Measurements from ENCODE around the gene TNRC18. TPM values are rescaled to one million over a fixed set of nuclear protein-coding genes. Genes with fewer than 3 reads are reported as not detected.

TNRC18 gene
- total RNA-seq, 2 experiments from 2014 or later: 12.2 to 64.2 TPM

- no peak for DNase-seq (ENCODE audit: low spot score)
- Histone ChIP-seq H3K9me2 (ENCODE audit: insufficient read depth, low read length) (no peaks in the 10 kb centered on the region), H3K4me2 (ENCODE audit: low read length) (no peak overlapping the region), H3K36me3 (ENCODE audit: insufficient read depth, low read length) (peaks cover 19% of the 10 kb centered on the region), H3K27ac (ENCODE audit: low read depth, low read length, poor library complexity, severe bottlenecking) (no peak overlapping the region), H3K79me2 (ENCODE audit: insufficient read depth, low read depth, low read length) (no peaks in the 10 kb centered on the region), H3K4me1 (ENCODE audit: insufficient read depth, low read length, poor library complexity, severe bottlenecking) (no peaks in the 10 kb centered on the region), H4K20me1 (ENCODE audit: insufficient read depth, low read length) (no peaks in the 10 kb centered on the region; the same call in 1 of the 2 replicates), H3K4me3 (ENCODE audit: low read depth, low read length, poor library complexity, severe bottlenecking) (no peak overlapping the region), H2AFZ (ENCODE audit: low read length) (no peak overlapping the region), H3K9me3 (ENCODE audit: low read length) (no peaks in the 10 kb centered on the region)
- no peak for TF ChIP-seq EZH2phosphoT487 (IDR thresholded peaks at IDR 0.05; ENCODE audit: borderline replicate concordance, low read depth, low read length)
- no peak for TF ChIP-seq CTCF (conservative IDR thresholded peaks at IDR 0.05; ENCODE audit: low read length)
- CTCF ChIA-PET (ENCODE audit: unreplicated experiment): no interaction called here
- POLR2A ChIA-PET: interaction anchor here (0.7 kb wide), 1 partner anchor 74 kb away, joined by 5 read pairs; no protein-coding TSS in a partner anchor
- BruUV-seq (replicated peaks): no TSS peak
- intact Hi-C loops (cut with micrococcal nuclease; ENCODE audit: unreplicated experiment): no loop called here
These were observed 40.1 kb downstream of the TNRC18 start for GRCh38 chr7:5383314-5384098.

- H3K9me2 ChIP-seq (ENCODE audit: insufficient read depth, low read length): no peaks in the 10 kb centered on the region
- POLR2A ChIA-PET: no interaction called here
- no peaks in the 10 kb centered on the region; the same call in 1 of the 2 replicates for H4K20me1 ChIP-seq (ENCODE audit: insufficient read depth, low read length)
- H3K79me2 ChIP-seq (ENCODE audit: insufficient read depth, low read depth, low read length): no peaks in the 10 kb centered on the region
- no peak overlapping the region for H3K27ac ChIP-seq (ENCODE audit: low read depth, low read length, poor library complexity, severe bottlenecking)
- no peaks in the 10 kb centered on the region for H3K4me1 ChIP-seq (ENCODE audit: insufficient read depth, low read length, poor library complexity, severe bottlenecking)
- intact Hi-C loops (cut with micrococcal nuclease; ENCODE audit: unreplicated experiment): no loop called here
- TF ChIP-seq CTCF (conservative IDR thresholded peaks at IDR 0.05; ENCODE audit: low read length) (no peak), EZH2phosphoT487 (IDR thresholded peaks at IDR 0.05; ENCODE audit: borderline replicate concordance, low read depth, low read length) (no peak)
- no peaks in the 10 kb centered on the region for H3K9me3 ChIP-seq (ENCODE audit: low read length)
- no peak overlapping the region for H2AFZ ChIP-seq (ENCODE audit: low read length)
- peaks cover 12% of the 10 kb centered on the region for H3K36me3 ChIP-seq (ENCODE audit: insufficient read depth, low read length)
- H3K4me2 ChIP-seq (ENCODE audit: low read length): no peak overlapping the region
- no peak for DNase-seq (ENCODE audit: low spot score)
- no TSS peak for BruUV-seq (replicated peaks)
- H3K4me3 ChIP-seq (ENCODE audit: low read depth, low read length, poor library complexity, severe bottlenecking): no peak overlapping the region
- CTCF ChIA-PET (ENCODE audit: unreplicated experiment): no interaction called here
These were observed 41.2 kb downstream of the TNRC18 start for GRCh38 chr7:5382281-5382892.
